ENCODE measurements around the gene OR8B12.

The OR8B12 gene, protein sequence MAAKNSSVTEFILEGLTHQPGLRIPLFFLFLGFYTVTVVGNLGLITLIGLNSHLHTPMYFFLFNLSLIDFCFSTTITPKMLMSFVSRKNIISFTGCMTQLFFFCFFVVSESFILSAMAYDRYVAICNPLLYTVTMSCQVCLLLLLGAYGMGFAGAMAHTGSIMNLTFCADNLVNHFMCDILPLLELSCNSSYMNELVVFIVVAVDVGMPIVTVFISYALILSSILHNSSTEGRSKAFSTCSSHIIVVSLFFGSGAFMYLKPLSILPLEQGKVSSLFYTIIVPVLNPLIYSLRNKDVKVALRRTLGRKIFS

DNA sequence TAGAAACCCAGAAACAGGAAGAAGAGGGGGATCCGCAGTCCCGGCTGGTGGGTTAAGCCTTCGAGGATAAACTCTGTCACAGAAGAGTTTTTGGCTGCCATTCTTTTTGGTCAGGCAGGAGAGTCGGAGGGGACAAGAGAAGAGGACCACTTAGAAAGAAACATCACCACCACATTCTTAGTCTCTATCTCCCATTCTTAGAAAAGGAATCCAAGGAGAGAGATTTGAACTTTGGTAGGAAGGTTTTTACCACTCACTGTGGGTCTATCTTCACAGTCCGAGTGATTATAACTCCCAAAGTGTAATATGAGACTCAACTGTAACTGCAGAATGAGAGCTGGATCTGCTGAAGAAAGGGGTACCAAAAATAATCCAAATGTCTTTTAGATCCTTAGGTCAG lies at the start of gene OR8B12:
Gene OR8B12 (minus strand): TSS at position 101 of the 400 bp plus-strand sequence. CDS start 0 bp downstream, at position 101.
- no peak for DNase-seq (ENCODE audit: low read depth in 1 of 2, low spot score in 1 of 2)

DNA sequence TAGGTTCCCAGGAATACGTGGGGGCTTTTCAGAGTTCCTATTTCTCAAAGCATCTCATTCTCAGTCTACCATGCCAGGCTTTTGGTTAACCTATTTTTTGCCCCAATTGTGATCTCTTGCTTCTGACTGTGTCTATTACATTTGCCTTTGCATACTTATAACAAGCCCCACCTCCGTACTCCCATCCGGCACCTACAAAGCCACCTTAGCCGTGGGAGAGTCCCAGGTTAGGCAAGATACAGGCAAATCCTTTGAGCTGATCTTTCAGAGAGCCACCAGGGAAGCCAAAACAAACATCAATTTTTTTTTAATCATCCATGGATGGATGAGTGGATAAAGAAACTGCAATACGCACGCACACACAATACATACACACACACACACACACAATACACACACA lies 49.2 kb upstream of the OR8B12 start:
- DNase-seq (ENCODE audit: low read depth in 1 of 2, low spot score in 1 of 2): no peak

DNA sequence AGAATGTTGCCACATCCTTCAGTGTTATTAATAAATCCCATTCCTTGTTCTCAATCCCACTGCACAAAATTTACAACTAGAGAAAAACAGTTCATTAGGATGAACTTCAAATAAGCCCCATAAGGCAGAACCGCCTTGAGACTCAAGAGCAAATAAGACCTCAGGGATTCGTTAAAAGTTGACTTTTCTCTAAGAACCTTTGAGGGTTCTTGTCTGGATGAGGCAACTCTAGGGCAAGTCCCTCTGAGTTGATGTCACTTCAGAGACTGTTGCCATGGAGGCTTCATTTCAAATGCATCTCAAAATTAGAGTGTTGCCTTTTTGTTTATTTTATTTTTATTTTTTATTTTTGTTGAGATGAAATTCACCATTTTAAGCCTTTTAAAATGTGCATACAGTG lies 48.0 kb upstream of the OR8B12 start:
- no peak for DNase-seq (ENCODE audit: low read depth in 1 of 2, low spot score in 1 of 2)

GRCh38 chr11:124586238-124586860 lies 42.9 kb upstream of the OR8B12 start:
- peak in 1 of 2 donors; percentile 22 for DNase-seq (ENCODE audit: low read depth in 1 of 2, low spot score in 1 of 2)

DNA sequence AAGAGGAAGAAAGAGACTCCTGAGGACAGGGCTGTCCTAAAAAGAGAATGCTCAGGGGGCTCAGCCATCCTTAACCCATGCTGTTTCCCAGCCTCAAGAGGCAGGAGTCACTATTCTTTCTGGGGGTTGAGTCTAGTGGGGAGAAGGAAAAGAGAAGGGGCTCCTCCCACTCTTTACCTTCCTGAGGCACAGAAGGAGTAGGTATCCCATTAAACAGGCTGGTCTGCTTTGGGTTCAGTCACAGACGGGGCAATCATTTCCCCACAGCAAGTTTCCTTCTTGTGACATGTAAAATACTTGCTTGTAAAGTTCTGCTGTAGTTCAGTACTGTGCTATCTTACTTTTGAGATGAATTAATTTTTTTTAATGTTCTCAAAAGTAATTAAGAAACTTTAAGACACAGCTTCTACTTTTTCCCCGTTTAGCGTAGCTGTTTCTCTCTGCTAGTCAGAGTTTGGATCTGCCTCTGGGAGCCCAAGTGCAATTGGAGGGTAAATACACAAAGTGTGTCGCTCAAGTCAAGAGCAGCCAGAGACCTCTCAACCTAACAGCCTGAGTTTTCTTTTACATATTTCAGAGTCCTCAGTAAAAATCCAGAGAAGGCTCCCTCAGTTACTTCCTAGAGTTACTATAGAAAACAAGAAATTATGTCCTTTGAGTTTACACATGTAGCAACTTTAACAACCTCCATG lies 41.4 kb upstream of the OR8B12 start:
- DNase-seq (ENCODE audit: low read depth in 1 of 2, low spot score in 1 of 2): no peak

GRCh38 chr11:124583781-124584180 lies 40.3 kb upstream of the OR8B12 start:
- no peak for DNase-seq (ENCODE audit: low read depth in 1 of 2, low spot score in 1 of 2)

DNA sequence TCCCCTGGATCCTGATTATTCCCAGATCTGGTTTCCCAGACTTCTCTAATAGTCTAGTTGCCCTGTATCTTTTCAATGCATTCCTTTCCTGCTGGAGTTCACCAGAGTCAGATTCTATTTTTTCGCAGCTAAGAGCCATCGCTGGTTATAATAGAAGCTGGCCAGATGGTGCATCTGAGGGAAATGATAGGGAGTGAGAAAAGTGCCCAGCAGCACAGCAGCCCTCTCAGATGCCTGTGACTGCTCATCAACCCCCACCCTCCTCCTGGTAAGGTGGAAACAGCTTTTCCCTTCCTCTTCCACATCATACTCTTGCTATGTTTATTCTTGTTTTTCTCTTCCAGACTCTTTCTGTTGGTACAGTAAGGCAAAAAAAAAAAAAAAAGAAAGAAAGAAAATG lies 39.1 kb upstream of the OR8B12 start:
- DNase-seq (ENCODE audit: low read depth in 1 of 2, low spot score in 1 of 2): no peak

GRCh38 chr11:124581817-124582216 lies 38.4 kb upstream of the OR8B12 start:
- no peak for DNase-seq (ENCODE audit: low read depth in 1 of 2, low spot score in 1 of 2)

- no peak for DNase-seq (ENCODE audit: low read depth in 1 of 2, low spot score in 1 of 2)
These were observed 35.3 kb upstream of the OR8B12 start for GRCh38 chr11:124578761-124579160.

DNA sequence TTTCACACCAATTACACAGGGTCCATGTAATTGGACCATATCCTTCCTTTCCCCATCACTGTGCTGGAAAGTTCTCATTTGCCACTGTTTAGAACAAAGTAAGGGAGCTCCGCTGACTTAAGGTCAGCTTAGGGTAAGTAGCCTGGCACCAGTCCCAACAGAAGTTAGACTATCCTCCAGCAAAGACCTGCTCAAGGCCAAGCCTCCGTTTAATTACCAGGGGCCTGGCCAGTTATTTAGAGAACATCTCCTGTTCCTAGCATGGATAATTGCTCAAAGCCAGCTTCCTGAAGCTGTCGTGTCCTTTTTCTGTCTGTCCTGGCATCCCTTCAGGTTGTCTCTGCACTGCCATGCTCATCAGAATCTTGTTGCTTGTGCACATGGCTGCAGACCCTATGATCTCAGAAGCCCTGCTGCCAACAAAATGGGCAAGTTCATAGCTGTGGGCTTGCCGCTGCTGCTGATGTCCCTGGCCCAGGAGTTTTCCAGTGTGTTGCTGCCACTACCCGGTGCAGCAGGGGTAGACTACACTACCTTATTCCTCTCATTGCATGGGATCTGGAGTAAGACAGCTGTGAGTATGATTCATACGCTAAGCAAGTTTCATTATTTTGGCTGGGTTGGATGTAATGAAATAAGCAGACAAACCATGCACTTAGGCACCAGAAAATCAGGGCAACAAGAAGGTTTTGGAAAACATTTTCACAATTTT lies 34.4 kb upstream of the OR8B12 start:
- DNase-seq (ENCODE audit: low read depth in 1 of 2, low spot score in 1 of 2): no peak

GRCh38 chr11:124570160-124570559 lies 26.7 kb upstream of the OR8B12 start:
- DNase-seq (ENCODE audit: low read depth in 1 of 2, low spot score in 1 of 2): no peak

- DNase-seq (ENCODE audit: low read depth in 1 of 2, low spot score in 1 of 2): no peak
These were observed 26.2 kb upstream of the OR8B12 start, which contains the start of gene OR8A1 for GRCh38 chr11:124569697-124570096. TSS of gene OR8A1 (plus strand) at chr11:124569997. CDS start at chr11:124570120, 123 bp downstream.

GRCh38 chr11:124556828-124557227 lies 13.4 kb upstream of the OR8B12 start:
- DNase-seq (ENCODE audit: low read depth in 1 of 2, low spot score in 1 of 2): no peak

DNA sequence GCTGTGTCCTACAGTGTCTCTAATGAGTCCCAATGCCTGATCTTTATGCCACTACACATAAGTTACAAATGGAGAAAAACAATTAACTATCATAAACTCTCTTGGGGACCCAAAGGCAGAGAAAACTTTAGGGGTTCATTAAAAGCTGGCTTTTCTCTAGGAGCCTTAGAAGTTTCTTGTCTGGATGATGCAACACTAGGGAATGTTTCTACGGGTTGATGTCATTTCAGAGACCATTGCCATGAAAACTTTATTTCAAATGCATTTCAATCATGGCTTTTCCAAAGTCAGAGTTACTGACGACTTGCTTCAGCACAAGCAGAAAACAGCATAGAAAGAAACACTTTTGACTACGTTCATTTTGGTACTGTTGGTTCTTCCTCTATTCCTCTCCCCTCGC lies 8.5 kb upstream of the OR8B12 start:
- DNase-seq (ENCODE audit: low read depth in 1 of 2, low spot score in 1 of 2): no peak

- DNase-seq (ENCODE audit: low read depth in 1 of 2, low spot score in 1 of 2): no peak
These were observed 7.7 kb upstream of the OR8B12 start for GRCh38 chr11:124551189-124551588.

GRCh38 chr11:124543145-124543544 lies 309 bp downstream of the OR8B12 start:
- DNase-seq (ENCODE audit: low read depth in 1 of 2, low spot score in 1 of 2): no peak

GRCh38 chr11:124541204-124541603 lies 2.2 kb downstream of the OR8B12 start:
- no peak for DNase-seq (ENCODE audit: low read depth in 1 of 2, low spot score in 1 of 2)

DNA sequence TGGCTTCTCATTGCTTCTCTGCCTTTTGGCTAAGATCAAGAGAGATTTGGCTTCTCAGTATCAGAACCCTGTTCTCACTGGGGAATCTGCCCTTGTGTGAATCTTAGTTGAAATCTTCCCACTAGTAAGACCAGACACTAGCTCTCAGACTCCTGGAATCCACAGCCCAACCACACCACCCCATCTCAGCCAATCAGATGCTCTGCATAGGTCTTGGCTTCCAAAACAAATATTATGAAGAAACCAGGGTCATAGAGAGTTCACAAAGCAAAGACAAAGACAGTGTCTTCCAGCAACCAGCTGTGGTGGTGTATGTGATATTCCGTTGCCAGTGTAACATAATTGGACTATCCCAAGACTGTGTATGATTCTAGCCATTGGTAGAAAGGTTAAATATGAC lies 5.4 kb downstream of the OR8B12 start:
- DNase-seq (ENCODE audit: low read depth in 1 of 2, low spot score in 1 of 2): no peak

GRCh38 chr11:124536520-124536919 lies 6.9 kb downstream of the OR8B12 start:
- no peak for DNase-seq (ENCODE audit: low read depth in 1 of 2, low spot score in 1 of 2)

GRCh38 chr11:124535552-124536232 lies 7.8 kb downstream of the OR8B12 start:
- no peak for DNase-seq (ENCODE audit: low read depth in 1 of 2, low spot score in 1 of 2)

DNA sequence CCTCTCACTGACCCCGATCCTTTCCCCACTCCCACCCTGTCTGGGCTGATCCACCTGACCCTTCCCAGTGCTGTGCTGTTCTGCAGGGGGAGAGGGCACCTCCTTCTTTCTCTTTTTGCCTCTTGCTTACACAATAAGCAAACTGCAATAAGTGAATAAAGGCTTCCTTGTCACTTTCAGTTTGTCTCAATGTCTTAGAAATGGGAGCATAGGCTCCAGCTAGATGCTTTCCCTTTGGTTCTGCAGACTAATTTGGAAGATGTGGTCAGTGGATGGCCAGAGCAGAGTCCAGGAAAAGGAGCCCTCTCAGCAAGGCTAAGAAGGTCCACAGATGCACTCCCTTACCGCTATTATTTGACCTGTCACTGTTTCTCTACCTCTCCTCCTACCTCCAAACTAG lies 9.4 kb downstream of the OR8B12 start:
- no peak for DNase-seq (ENCODE audit: low read depth in 1 of 2, low spot score in 1 of 2)

All from stimulated activated CD4-positive, alpha-beta T cell treated with anti-CD3 and anti-CD28 coated beads, Interleukin-15, amount 100 ng/mL, for 1 hour (primary cell).